Activated naive CD8-positive, alpha-beta T cell (primary cell): ENCODE measurements around the gene MON2.

Source experiments
- H3K27ac Mint-ChIP-seq: one replicate; pipeline ENCODE4 v1.8.0; 2021; ENCODE audit warnings: mixed read lengths
- H3K27me3 Mint-ChIP-seq: one replicate; pipeline ENCODE4 v1.8.0; 2021; ENCODE audit warnings: mixed read lengths
- H3K36me3 Mint-ChIP-seq: one replicate; pipeline ENCODE4 v1.8.0; 2021; ENCODE audit warnings: mixed read lengths
- H3K4me1 Mint-ChIP-seq: one replicate; pipeline ENCODE4 v1.8.0; 2021; ENCODE audit warnings: low read depth, mixed read lengths
- H3K4me3 Mint-ChIP-seq: one replicate; pipeline ENCODE4 v1.8.0; 2021; ENCODE audit warnings: mild to moderate bottlenecking, mixed read lengths
- H3K9me3 Mint-ChIP-seq: one replicate; pipeline ENCODE4 v1.8.0; 2021; ENCODE audit warnings: low read depth, mixed read lengths

Gene MON2

GRCh38 chr12:62603061-62603810 is 136.6 kb downstream of the MON2 start:
- Mint-ChIP-seq H3K36me3 (peaks cover 2% of the 10 kb centered on the region), H3K9me3 (no peaks in the 10 kb centered on the region), H3K27me3 (no peaks in the 10 kb centered on the region), H3K27ac (peak overlapping the region; percentile 99), H3K4me1 (peaks cover 42% of the 10 kb centered on the region), H3K4me3 (peak overlapping the region; percentile 97)

- Mint-ChIP-seq H3K27me3 (no peaks in the 10 kb centered on the region), H3K4me1 (peaks cover 42% of the 10 kb centered on the region), H3K9me3 (no peaks in the 10 kb centered on the region), H3K4me3 (peak overlapping the region; percentile 97), H3K36me3 (peaks cover 2% of the 10 kb centered on the region), H3K27ac (peak overlapping the region; percentile 96)
Measured at GRCh38 chr12:62603811-62604098, 137.1 kb downstream of the MON2 start.

- peak overlapping the region; percentile 96 for H3K27ac Mint-ChIP-seq
Measured at GRCh38 chr12:62604373-62604772, 137.7 kb downstream of the MON2 start.

GRCh38 chr12:62604871-62605270 is 138.2 kb downstream of the MON2 start:
- Mint-ChIP-seq H3K9me3 (no peaks in the 10 kb centered on the region), H3K36me3 (peaks cover 2% of the 10 kb centered on the region), H3K27me3 (no peaks in the 10 kb centered on the region), H3K27ac (peak overlapping the region; percentile 96), H3K4me1 (peaks cover 42% of the 10 kb centered on the region), H3K4me3 (peak overlapping the region; percentile 97)

More at GRCh38 chr12:62604373-62604772, 137.7 kb downstream of the MON2 start:
- Mint-ChIP-seq H3K27me3 (no peaks in the 10 kb centered on the region), H3K4me3 (peak overlapping the region; percentile 97), H3K4me1 (peaks cover 42% of the 10 kb centered on the region), H3K36me3 (peaks cover 2% of the 10 kb centered on the region), H3K9me3 (no peaks in the 10 kb centered on the region)

- H3K27me3 Mint-ChIP-seq, result no peaks in the 10 kb centered on the region
- H3K36me3 Mint-ChIP-seq, result peaks cover 2% of the 10 kb centered on the region
- H3K27ac Mint-ChIP-seq, result peak overlapping the region; percentile 34
- peak overlapping the region; percentile 97 for H3K4me3 Mint-ChIP-seq
- H3K9me3 Mint-ChIP-seq, result no peaks in the 10 kb centered on the region
- peaks cover 42% of the 10 kb centered on the region for H3K4me1 Mint-ChIP-seq
Measured at GRCh38 chr12:62605981-62606380, 139.4 kb downstream of the MON2 start.

GRCh38 chr12:62606654-62607053 is 140.0 kb downstream of the MON2 start:
- peaks cover 2% of the 10 kb centered on the region for H3K36me3 Mint-ChIP-seq
- no peaks in the 10 kb centered on the region for H3K9me3 Mint-ChIP-seq
- H3K27ac Mint-ChIP-seq, result no peak overlapping the region
- H3K4me1 Mint-ChIP-seq, result peaks cover 36% of the 10 kb centered on the region
- no peaks in the 10 kb centered on the region for H3K27me3 Mint-ChIP-seq
- H3K4me3 Mint-ChIP-seq, result no peak overlapping the region

GRCh38 chr12:62613081-62613480 is 146.5 kb downstream of the MON2 start:
- Mint-ChIP-seq H3K9me3 (no peaks in the 10 kb centered on the region), H3K27me3 (no peaks in the 10 kb centered on the region), H3K36me3 (no peaks in the 10 kb centered on the region), H3K4me3 (no peak overlapping the region), H3K4me1 (no peaks in the 10 kb centered on the region), H3K27ac (no peak overlapping the region)

GRCh38 chr12:62618319-62618718 is 151.7 kb downstream of the MON2 start:
- no peaks in the 10 kb centered on the region for H3K36me3 Mint-ChIP-seq
- H3K27me3 Mint-ChIP-seq, result peaks cover 1% of the 10 kb centered on the region
- H3K9me3 Mint-ChIP-seq, result no peaks in the 10 kb centered on the region
- H3K4me1 Mint-ChIP-seq, result peaks cover 3% of the 10 kb centered on the region
- H3K4me3 Mint-ChIP-seq, result no peak overlapping the region
- H3K27ac Mint-ChIP-seq, result no peak overlapping the region

GRCh38 chr12:62618930-62619329 is 152.3 kb downstream of the MON2 start:
- peaks cover 3% of the 10 kb centered on the region for H3K4me1 Mint-ChIP-seq
- H3K9me3 Mint-ChIP-seq, result no peaks in the 10 kb centered on the region
- H3K36me3 Mint-ChIP-seq, result no peaks in the 10 kb centered on the region
- H3K27ac Mint-ChIP-seq, result no peak overlapping the region
- H3K4me3 Mint-ChIP-seq, result no peak overlapping the region
- peaks cover 1% of the 10 kb centered on the region for H3K27me3 Mint-ChIP-seq

GRCh38 chr12:62621101-62621638 is 154.5 kb downstream of the MON2 start:
- peaks cover 1% of the 10 kb centered on the region for H3K27me3 Mint-ChIP-seq

GRCh38 chr12:62622177-62622576 is 155.6 kb downstream of the MON2 start:
- H3K27ac Mint-ChIP-seq, result no peak overlapping the region
- no peaks in the 10 kb centered on the region for H3K36me3 Mint-ChIP-seq
- H3K9me3 Mint-ChIP-seq, result no peaks in the 10 kb centered on the region
- H3K27me3 Mint-ChIP-seq, result peaks cover 1% of the 10 kb centered on the region
- peaks cover 3% of the 10 kb centered on the region for H3K4me1 Mint-ChIP-seq
- no peak overlapping the region for H3K4me3 Mint-ChIP-seq

More at GRCh38 chr12:62621101-62621638, 154.5 kb downstream of the MON2 start:
- H3K36me3 Mint-ChIP-seq, result no peaks in the 10 kb centered on the region
- no peak overlapping the region for H3K4me3 Mint-ChIP-seq
- H3K27ac Mint-ChIP-seq, result no peak overlapping the region
- H3K9me3 Mint-ChIP-seq, result no peaks in the 10 kb centered on the region
- H3K4me1 Mint-ChIP-seq, result peaks cover 3% of the 10 kb centered on the region

GRCh38 chr12:62625228-62625627 is 158.6 kb downstream of the MON2 start:
- no peaks in the 10 kb centered on the region for H3K9me3 Mint-ChIP-seq
- no peaks in the 10 kb centered on the region for H3K4me1 Mint-ChIP-seq
- H3K4me3 Mint-ChIP-seq, result no peak overlapping the region
- H3K27me3 Mint-ChIP-seq, result peaks cover 11% of the 10 kb centered on the region
- no peak overlapping the region for H3K27ac Mint-ChIP-seq
- H3K36me3 Mint-ChIP-seq, result no peaks in the 10 kb centered on the region

GRCh38 chr12:62627181-62627580 is 160.6 kb downstream of the MON2 start:
- H3K27ac Mint-ChIP-seq, result no peak overlapping the region
- H3K4me3 Mint-ChIP-seq, result no peak overlapping the region
- peaks cover 2% of the 10 kb centered on the region for H3K4me1 Mint-ChIP-seq
- H3K27me3 Mint-ChIP-seq, result peaks cover 17% of the 10 kb centered on the region
- no peaks in the 10 kb centered on the region for H3K36me3 Mint-ChIP-seq
- no peaks in the 10 kb centered on the region for H3K9me3 Mint-ChIP-seq

GRCh38 chr12:62629413-62629812 is 162.8 kb downstream of the MON2 start:
- Mint-ChIP-seq H3K9me3 (no peaks in the 10 kb centered on the region), H3K4me1 (peaks cover 10% of the 10 kb centered on the region), H3K27ac (no peak overlapping the region), H3K27me3 (peaks cover 26% of the 10 kb centered on the region), H3K4me3 (no peak overlapping the region), H3K36me3 (peaks cover 2% of the 10 kb centered on the region)

GRCh38 chr12:62629971-62630739 is 163.5 kb downstream of the MON2 start:
- Mint-ChIP-seq H3K4me1 (peaks cover 10% of the 10 kb centered on the region), H3K4me3 (no peak overlapping the region), H3K9me3 (no peaks in the 10 kb centered on the region), H3K27me3 (peaks cover 29% of the 10 kb centered on the region), H3K36me3 (peaks cover 4% of the 10 kb centered on the region), H3K27ac (no peak overlapping the region)
